Astrocyte of the cerebellum (primary cell): ENCODE results near the gene WDR77.

Experiments
- DNase-seq: peaks from one replicate; pipeline ENCODE4 v3.0.0-alpha.2; 2011; ENCODE audit warnings: low read depth
- H3K4me3 ChIP-seq: 2 replicates; pipeline ENCODE4 v1.5.1; 2011; ENCODE audit warnings: mild to moderate bottlenecking, low read depth, low read length, moderate library complexity
- CTCF ChIP-seq: IDR thresholded peaks from 2 replicates; pipeline ENCODE4 v1.5.1; 2012; ENCODE audit warnings: low read length, low read depth, moderate library complexity, mild to moderate bottlenecking; ENCODE audit errors: missing control alignments
- in situ Hi-C: cut with HindIII; loops from 2 replicates; pipeline ENCODE4 v1.10.0; 2017; ENCODE audit warnings: low sequenced_read_pairs

WDR77 gene

GRCh38 chr1:111488669-111489068 lies 39.6 kb upstream of the WDR77 start:
- in situ Hi-C loops: no loop called here
- H3K4me3 ChIP-seq: no peak overlapping the region
- no peak for TF ChIP-seq CTCF
- DNase-seq: no peak

- in situ Hi-C loops: no loop called here
- no peak for DNase-seq
- H3K4me3 ChIP-seq: no peak overlapping the region
- no peak for TF ChIP-seq CTCF
These were observed 38.1 kb upstream of the WDR77 start for GRCh38 chr1:111487133-111487532.

GRCh38 chr1:111486431-111486830 lies 37.4 kb upstream of the WDR77 start:
- no peak for DNase-seq
- in situ Hi-C loops: no loop called here
- no peak for TF ChIP-seq CTCF
- H3K4me3 ChIP-seq: no peak overlapping the region

GRCh38 chr1:111484391-111485026 lies 35.5 kb upstream of the WDR77 start:
- DNase-seq: no peak
- in situ Hi-C loops: no loop called here
- H3K4me3 ChIP-seq: no peak overlapping the region
- no peak for TF ChIP-seq CTCF

GRCh38 chr1:111483876-111484275 lies 34.8 kb upstream of the WDR77 start:
- TF ChIP-seq CTCF: no peak
- no peak for DNase-seq
- in situ Hi-C loops: no loop called here
- H3K4me3 ChIP-seq: no peak overlapping the region

GRCh38 chr1:111483166-111483565 lies 34.1 kb upstream of the WDR77 start:
- TF ChIP-seq CTCF: no peak
- in situ Hi-C loops: no loop called here
- no peak for DNase-seq

More at GRCh38 chr1:111483166-111483565, 34.1 kb upstream of the WDR77 start:
- no peak overlapping the region for H3K4me3 ChIP-seq
